Gastroesophageal sphincter (tissue), 4 donors: ENCODE data around the gene GLI2. TPM values are rescaled to one million over a fixed set of nuclear protein-coding genes. Genes with fewer than 3 reads are reported as not detected.

ENCODE experiments used
- ATAC-seq: fragments of 150-250 bp; one replicate; pipeline ENCODE4 v1.9.1; 2016; ENCODE audit warnings: mild to moderate bottlenecking, moderate library complexity
- H3K27ac ChIP-seq, 4 donors: fragments of 200-600 bp; sonication (generic) in 3 of 4; 1 replicate in 3 of 4; 2 replicates in 1 of 4; pipeline ENCODE4 v1.5.1; 2016 to 2019
- H3K27me3 ChIP-seq: fragments of 200-600 bp; sonication (generic); one replicate; pipeline ENCODE4 v1.5.1; 2019
- H3K36me3 ChIP-seq, 2 donors: fragments of 200-600 bp; sonication (generic); one replicate each; pipeline ENCODE4 v1.5.1; 2019; ENCODE audit warnings: control low read depth in 1 of 2
- H3K4me1 ChIP-seq, 3 donors: fragments of 200-600 bp; sonication (generic); 1 replicate in 2 of 3; 2 replicates in 1 of 3; pipeline ENCODE4 v1.5.1; 2016 to 2019; ENCODE audit warnings: control low read depth in 2 of 3
- H3K4me3 ChIP-seq, 2 donors: fragments of 200-600 bp; sonication (generic); one replicate each; pipeline ENCODE4 v1.5.1; 2019; ENCODE audit warnings: mild to moderate bottlenecking in 1 of 2, moderate library complexity in 1 of 2
- H3K9me3 ChIP-seq, 3 donors: fragments of 200-600 bp; sonication (generic); one replicate each; pipeline ENCODE4 v1.5.1; 2017 to 2019; ENCODE audit warnings: control low read depth in 2 of 3
- EP300 ChIP-seq: sonication (generic); formaldehyde crosslinking; IDR thresholded peaks from one replicate; pipeline ENCODE4 v1.6.1; 2017; ENCODE audit warnings: antibody characterized with exemption, mild to moderate bottlenecking
- POLR2A ChIP-seq, 2 donors: fragments of 450-650 bp; IDR thresholded peaks; one replicate each; pipeline ENCODE4 v1.6.1; 2017; ENCODE audit warnings: antibody characterized with exemption in 2 of 2, mild to moderate bottlenecking in 2 of 2, moderate library complexity in 1 of 2
- POLR2AphosphoS5 ChIP-seq: sonication (generic); formaldehyde crosslinking; IDR thresholded peaks from one replicate; pipeline ENCODE4 v1.6.1; 2017; ENCODE audit warnings: antibody characterized with exemption
- WGBS, 2 donors: methylation state at CpG; one replicate each; pipeline ENCODE4 v1.1.5; 2018; ENCODE audit warnings: low coverage in 1 of 2; 5-methylcytosine and 5-hydroxymethylcytosine counted together
- total RNA-seq, 4 donors: library from RNA; depleted of rRNA; stranded (reverse); fragments of >200 nt; gene quantifications; one replicate each; pipeline ENCODE4 v1.1.0, GENCODE V29; 2016
- TF ChIP-seq, protein P1 (sequence below), 4 experiments: fragments of 200-600 bp in 2 of 4; fragments of 450-650 bp in 2 of 4; sonication (generic) in 1 of 4; IDR thresholded peaks; one replicate each; pipeline ENCODE4 v1.5.1; 2017 to 2019; ENCODE audit warnings: antibody characterized with exemption in 4 of 4, mild to moderate bottlenecking in 2 of 4, moderate library complexity in 2 of 4

The GLI2 gene
- total RNA-seq, 4 donors from 2014 or later = 6.3 to 22.3 (median 11.0) TPM

DNA sequence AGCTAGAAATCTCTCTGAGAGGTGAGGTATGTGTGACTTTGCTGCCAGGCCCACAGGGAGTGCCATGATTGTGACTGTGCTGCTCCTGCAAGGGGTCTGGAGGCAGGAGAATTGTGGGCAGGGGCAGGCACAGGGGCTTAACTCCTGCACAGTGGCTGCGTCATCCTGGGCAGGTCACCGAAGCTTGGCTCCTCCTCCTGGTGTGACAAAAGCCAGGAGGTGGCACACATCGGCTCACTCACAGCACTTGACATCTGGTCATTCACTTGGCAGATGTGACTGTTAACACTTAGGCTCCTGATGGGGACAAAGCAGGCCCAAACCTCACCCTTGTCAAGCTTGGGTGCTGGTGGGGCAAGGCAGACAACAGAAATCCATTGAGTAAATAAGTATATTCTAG, 36.4 kb upstream of the GLI2 start:
- Histone ChIP-seq H3K27ac (no peak overlapping the region), H3K9me3 (no peaks in the 10 kb centered on the region), H3K27me3 (peaks cover 18% of the 10 kb centered on the region), H3K36me3 (no peaks in the 10 kb centered on the region), H3K4me3 (no peak overlapping the region), H3K4me1 (peaks cover 0 to 8% (median 0%) of the 10 kb centered on the region in 3 donors)
- TF ChIP-seq POLR2A (IDR thresholded peaks at IDR 0.05) (no peak), EP300 (no peak), POLR2AphosphoS5 (no peak)
- TF ChIP-seq, protein P1, sequence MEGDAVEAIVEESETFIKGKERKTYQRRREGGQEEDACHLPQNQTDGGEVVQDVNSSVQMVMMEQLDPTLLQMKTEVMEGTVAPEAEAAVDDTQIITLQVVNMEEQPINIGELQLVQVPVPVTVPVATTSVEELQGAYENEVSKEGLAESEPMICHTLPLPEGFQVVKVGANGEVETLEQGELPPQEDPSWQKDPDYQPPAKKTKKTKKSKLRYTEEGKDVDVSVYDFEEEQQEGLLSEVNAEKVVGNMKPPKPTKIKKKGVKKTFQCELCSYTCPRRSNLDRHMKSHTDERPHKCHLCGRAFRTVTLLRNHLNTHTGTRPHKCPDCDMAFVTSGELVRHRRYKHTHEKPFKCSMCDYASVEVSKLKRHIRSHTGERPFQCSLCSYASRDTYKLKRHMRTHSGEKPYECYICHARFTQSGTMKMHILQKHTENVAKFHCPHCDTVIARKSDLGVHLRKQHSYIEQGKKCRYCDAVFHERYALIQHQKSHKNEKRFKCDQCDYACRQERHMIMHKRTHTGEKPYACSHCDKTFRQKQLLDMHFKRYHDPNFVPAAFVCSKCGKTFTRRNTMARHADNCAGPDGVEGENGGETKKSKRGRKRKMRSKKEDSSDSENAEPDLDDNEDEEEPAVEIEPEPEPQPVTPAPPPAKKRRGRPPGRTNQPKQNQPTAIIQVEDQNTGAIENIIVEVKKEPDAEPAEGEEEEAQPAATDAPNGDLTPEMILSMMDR (IDR thresholded peaks at IDR 0.05) = no peak
- no peak for ATAC-seq
- WGBS, 2 donors = 50% methylated on average over 2 of the region's 3 CpGs; no CpG with 5 or more reads in 1 of the 2 donors

DNA sequence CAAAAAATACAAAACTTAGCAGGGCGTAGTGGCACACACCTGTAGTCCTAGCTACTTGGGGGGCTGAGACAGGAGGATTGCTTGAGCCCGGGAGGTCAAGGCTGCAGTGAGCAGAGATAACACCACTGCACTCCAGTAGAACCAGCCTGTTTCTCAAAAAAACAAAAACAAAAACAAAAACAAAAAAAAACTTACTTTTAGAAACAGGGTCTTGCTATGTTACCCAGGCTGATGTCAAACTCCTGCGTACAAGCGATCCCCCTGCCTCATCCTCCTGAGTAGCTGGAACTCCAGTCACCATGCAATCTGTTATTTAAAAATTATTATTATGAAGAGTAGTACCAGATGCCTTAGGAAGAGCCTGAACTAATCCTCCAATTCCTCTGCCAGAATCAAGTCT, 35.0 kb upstream of the GLI2 start:
- Histone ChIP-seq H3K27me3 (peaks cover 4% of the 10 kb centered on the region), H3K9me3 (no peaks in the 10 kb centered on the region), H3K4me3 (no peak overlapping the region), H3K27ac (no peak overlapping the region), H3K4me1 (peaks cover 0 to 4% (median 0%) of the 10 kb centered on the region in 3 donors), H3K36me3 (no peaks in the 10 kb centered on the region)
- TF ChIP-seq, protein P1 (IDR thresholded peaks at IDR 0.05) = no peak
- ATAC-seq = no peak
- 76 to 90% methylated on average over 2 to 4 of the region's 4 CpGs for WGBS, 2 donors

DNA sequence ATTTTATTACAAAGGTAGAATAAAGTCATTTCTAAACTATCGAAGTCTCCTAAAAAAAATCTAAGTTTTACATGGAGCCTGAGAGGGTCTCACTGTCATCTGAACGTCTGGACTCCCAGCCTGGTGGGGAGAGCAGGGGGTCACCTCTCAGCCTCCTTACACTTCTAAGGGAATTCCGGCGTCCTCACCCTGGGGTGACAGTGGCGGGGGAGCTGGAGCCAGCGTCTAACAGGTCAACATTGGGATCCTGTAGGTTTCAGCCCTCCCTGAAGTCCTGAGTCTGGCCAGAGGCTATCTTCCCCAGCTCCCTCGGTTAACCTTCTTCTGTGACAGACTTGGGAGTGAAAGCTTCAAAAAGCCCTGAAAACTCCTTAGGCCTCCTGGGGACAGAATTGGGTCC, 34.6 kb upstream of the GLI2 start:
- no peak overlapping the region for H3K27ac ChIP-seq
- 66 to 76% methylated on average over 4 to 6 of the region's 7 CpGs for WGBS, 2 donors
- no peaks in the 10 kb centered on the region for H3K36me3 ChIP-seq
- no peaks in the 10 kb centered on the region for H3K9me3 ChIP-seq
- no peaks in the 10 kb centered on the region for H3K27me3 ChIP-seq
- ATAC-seq = no peak
- H3K4me1 ChIP-seq = no peaks in the 10 kb centered on the region
- TF ChIP-seq POLR2A (IDR thresholded peaks at IDR 0.05) (no peak), EP300 (no peak), POLR2AphosphoS5 (no peak)
- TF ChIP-seq, protein P1 (IDR thresholded peaks at IDR 0.05) = no peak
- H3K4me3 ChIP-seq = no peak overlapping the region

DNA sequence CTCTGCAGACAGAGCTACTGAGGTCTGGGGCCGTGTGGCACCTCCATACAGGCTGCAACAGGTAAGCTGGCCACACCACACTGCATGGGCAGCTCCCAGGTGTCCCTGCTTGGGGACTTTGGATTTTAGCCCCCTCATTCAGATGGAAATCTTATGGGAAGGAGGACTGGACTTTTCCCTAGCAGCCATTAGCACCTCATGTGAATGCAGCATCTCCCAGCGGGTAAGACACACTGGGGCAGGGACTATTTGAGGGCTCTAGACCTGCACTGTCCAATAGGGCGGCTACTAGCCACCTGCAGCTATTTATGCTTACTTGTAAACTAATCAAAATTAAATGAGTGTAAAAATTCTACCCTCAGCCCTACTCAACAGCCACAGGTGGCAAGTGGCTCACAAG, 34.2 kb upstream of the GLI2 start:
- TF ChIP-seq, protein P1 (IDR thresholded peaks at IDR 0.05) = no peak
- TF ChIP-seq EP300 (no peak), POLR2A (IDR thresholded peaks at IDR 0.05) (no peak), POLR2AphosphoS5 (no peak)
- H3K4me1 ChIP-seq = no peaks in the 10 kb centered on the region
- ATAC-seq = no peak
- H3K4me3 ChIP-seq = no peak overlapping the region
- 88 to 100% methylated on average over 1 to 2 of the region's 3 CpGs for WGBS, 2 donors
- H3K27ac ChIP-seq = no peak overlapping the region
- H3K36me3 ChIP-seq = no peaks in the 10 kb centered on the region
- no peaks in the 10 kb centered on the region for H3K27me3 ChIP-seq
- no peaks in the 10 kb centered on the region for H3K9me3 ChIP-seq

DNA sequence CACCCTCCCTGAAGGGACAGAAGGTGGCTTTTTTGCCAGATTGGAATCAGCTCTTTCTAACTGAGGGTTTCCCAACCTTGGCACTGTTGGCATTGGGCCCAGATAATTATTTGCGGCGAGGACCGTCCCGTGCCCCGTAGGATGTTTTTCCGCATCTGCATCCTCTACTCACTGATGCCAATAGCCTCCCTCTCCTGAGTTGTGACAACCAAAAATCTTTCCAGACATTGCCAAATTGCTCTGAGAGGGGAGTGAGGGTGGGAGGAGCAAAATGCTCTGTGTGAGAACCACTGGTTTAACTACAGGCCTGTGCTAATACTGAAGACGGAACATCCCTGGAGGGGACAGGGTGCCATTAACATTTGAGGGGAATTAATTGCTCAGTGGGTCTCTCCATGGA, 33.6 kb upstream of the GLI2 start:
- H3K4me1 ChIP-seq = no peaks in the 10 kb centered on the region
- no peak for TF ChIP-seq EP300
- no peak for TF ChIP-seq POLR2AphosphoS5
- TF ChIP-seq, protein P1 (IDR thresholded peaks at IDR 0.05) = no peak
- no peak for TF ChIP-seq POLR2A (IDR thresholded peaks at IDR 0.05)
- H3K27ac ChIP-seq = no peak overlapping the region
- no peak for ATAC-seq
- WGBS, 2 donors = 67 to 87% methylated on average over 1 to 7 of the region's 7 CpGs
- no peaks in the 10 kb centered on the region for H3K9me3 ChIP-seq
- H3K27me3 ChIP-seq = no peaks in the 10 kb centered on the region
- no peak overlapping the region for H3K4me3 ChIP-seq
- H3K36me3 ChIP-seq = no peaks in the 10 kb centered on the region
